Activated T-cell treated with anti-CD3 and anti-CD28 coated beads for 24 hours (primary cell): ENCODE measurements around the gene SDR39U1.
A peak's percentile ranks its signal among the peaks of the same experiment; 100 is the strongest.

Source experiments
- DNase-seq: peaks from one replicate; pipeline ENCODE4 v3.0.0-alpha.2; 2020; ENCODE audit warnings: low read depth

The SDR39U1 gene

DNA sequence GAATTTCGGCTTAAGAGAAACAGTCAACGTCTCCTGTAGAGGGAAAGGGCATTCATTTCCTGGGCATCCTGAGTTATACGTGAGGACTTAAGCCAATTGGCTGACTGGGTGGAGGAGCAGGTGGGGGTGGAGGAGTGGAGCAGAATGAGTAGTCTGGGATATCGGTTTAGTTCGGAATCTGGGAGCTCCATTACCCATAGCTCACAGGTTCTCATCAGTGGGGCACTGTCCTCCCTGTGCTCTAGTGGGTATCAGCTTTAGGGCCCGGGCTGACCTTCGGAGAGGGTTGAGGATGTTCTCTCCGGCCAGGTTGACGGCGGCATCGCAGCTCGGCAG lies 704 bp downstream of the SDR39U1 start:
- no peak for DNase-seq

DNA sequence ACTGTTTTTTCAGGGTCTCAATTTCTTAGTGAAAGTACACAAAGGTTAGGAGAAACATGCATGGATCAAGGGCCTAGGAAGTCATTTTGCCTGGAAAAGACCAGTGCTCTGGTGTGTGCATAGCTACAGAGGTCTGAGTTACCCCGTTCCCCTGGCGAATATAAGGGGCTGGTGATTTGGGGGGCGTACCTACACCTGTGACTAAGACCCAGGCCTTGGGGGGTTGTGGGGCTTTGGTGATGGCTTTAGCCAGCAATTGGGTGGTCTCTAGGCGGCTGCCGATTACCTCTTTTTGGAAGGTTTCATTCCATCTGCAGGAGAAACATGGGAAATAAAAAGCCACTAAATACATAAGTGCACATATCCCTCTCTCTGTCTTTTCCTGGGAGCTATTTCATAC lies 1.1 kb downstream of the SDR39U1 start:
- DNase-seq = no peak

DNA sequence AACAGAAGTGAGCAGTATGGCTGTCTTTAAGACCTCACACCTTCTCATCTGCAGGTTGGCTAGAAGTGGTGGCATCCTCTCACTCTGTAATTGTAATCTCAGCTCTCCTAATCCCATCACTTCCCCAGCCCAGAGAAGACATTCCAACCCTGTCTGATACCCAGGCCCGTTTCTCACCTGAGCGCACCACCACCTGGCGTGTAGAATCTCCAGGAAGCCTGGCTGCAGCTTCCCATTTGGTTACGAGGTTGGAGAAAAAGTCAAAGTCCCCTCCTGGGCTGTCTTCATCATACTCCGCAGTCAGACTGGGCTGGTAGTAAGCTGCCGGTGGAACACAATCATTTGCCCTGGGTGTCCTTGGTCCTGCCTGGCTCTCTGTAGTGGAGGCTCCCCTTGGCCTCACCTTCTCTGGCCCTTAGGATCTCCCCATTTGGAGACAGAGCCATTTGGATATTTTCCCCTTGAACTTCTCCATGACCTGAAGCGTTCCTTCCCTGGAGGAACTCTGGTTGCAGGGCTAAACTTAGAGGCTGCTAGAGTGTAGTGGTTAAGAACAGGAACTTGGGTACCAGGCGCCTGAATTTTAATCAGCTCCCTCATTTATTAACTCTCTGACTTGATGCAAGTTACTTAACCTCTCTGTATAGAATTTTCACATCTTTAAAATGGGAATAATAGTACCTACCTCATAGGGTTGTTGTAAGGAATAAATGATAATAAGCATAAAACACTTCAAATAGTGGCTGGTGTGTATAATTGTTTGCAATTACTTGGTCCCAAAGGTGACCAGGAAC lies 1.8 kb downstream of the SDR39U1 start:
- no peak for DNase-seq

DNA sequence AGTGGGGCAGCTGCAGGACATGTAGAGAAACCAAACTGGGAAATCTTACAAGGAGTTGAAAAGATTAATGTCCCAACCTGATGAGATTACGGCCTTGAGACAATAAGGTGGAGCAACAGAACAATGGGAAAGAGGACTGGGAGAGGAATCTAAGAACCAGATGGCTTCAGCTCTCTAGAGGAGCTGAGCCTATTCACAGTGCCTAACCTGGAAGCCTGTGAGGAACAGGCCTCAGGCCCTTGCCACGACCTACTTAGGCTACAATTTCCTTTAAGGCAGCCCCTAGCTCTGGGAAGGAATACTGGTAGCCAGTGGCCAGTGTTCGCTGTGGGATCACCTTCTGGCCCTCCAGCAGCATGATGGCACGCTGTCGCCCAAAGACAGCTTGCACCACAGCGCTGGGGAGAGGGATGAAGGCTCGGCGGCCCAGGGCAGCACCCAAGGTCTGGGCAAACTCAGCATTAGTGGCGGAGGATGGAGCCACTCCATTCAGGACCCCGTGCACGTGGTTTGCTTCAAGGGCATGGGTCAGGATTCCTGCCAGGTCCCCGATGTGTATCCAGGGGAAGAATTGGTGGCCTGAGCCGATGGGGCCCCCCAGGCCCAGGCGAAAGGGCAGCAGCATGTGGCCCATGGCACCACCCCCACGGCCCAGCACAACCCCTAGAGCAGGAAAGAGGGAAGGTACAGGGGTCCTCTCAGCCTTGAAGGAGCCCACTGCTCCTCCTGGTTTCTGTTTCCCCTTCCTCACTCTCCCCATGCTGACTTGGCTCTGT lies 2.6 kb downstream of the SDR39U1 start:
- no peak for DNase-seq

DNA sequence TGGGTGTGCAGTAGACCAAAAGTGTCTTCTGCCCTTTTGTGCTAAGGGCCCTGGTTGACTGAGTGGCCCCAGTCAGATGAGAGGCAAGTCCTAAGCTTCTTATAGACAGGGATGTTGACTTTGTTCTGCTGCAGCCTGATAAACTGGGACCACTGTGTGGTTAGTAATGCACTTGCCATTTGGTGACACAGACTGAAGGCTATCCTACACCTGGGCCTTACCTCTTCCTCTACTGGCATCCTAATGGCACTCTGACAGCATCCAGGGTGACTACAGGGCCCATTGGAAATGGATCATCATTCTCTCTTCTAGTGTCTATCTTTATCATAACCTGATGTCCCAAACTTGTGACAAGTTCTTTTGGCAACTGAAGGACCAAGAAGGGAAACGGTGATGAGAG lies 3.3 kb downstream of the SDR39U1 start:
- DNase-seq = no peak

DNA sequence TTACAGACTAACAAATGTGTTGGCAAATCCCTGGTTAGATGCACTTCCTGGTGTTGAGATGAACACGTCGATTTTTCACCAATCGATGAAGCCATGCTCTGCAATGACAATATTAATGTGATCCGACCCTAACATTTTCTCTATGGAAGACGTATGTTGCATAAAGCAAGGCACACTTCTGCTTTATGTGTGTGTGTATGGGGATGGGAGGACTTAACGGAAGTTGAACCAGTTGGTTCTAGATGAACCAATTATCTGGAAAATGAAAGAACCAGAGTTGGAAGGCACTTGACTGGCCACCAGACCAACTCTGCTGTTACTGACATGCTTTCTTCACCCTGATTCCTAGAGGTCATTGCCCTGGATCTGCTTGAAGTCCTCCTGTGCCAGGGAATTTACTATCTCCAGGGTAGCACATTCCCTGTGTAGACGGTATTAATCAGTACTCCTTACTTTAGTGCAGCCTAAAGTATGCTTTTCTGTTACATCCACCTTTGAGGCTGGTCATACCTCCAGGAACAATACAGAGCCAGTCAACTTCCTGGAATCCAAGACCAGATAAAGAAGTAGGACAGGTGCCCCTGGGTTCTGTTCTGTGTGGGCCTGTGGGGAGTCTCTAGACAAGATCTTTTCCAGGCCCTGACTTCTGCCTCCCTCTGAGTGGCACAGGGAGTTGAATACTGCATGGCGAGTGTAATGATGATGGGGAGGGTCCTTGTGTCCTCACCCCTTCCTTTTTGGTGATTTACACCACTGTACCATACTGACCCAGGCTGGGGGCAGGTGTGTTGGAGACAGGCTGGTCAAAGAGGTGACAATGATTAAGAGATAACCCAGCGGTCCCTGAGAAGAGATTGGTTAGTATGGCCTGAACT lies 4.1 kb downstream of the SDR39U1 start:
- no peak for DNase-seq

DNA sequence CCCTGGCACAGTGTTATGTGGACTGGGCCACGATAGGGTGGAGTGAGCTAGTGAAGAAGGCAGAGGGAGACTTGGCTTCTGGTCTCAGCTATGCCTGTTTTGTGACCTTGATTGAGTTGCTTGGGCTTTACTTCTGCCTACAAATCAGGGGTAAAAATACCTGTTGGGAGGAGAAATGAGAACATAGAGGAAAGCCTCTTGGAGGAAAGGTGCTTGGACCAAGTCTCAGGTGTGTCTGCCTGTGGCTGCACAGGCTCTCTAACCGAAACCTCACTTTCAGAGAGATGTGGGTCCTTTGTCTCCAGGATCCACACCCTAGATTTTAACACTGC lies 4.9 kb downstream of the SDR39U1 start:
- DNase-seq = no peak

DNA sequence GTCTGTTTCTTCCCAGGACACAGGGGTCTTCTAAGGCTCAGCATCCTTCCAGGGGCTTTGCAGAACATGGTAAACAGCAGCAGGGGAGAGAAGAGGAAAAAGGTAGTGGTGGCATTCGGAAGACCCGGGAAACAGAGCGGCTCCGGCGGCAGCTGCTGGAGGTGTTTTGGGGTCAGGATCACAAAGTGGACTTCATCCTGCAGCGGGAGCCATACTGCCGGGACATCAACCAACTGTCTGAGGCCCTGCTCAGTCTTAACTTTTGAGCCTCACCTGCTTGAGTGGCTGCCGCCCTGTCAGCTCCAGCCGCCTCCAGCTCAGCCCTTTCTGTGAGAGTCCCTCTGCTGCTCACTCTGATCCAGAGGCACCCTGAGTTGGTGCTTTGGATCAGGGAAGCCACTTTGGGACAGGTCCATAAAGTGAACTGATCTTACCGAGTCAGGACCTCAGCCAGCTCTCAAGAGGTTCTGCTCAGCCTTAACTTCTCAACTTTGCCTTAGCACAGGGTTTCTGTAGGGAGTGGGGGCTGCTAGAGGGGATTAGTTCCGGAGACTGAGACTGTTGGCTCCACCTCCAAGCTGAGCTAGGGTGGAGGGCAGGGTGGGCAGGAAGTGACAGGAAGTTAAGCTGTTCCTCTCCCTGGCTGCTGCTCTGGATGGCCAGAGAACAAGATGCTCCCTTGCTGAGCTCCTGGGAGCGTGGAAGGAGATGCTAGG lies 5.4 kb downstream of the SDR39U1 start:
- DNase-seq = no peak

DNA sequence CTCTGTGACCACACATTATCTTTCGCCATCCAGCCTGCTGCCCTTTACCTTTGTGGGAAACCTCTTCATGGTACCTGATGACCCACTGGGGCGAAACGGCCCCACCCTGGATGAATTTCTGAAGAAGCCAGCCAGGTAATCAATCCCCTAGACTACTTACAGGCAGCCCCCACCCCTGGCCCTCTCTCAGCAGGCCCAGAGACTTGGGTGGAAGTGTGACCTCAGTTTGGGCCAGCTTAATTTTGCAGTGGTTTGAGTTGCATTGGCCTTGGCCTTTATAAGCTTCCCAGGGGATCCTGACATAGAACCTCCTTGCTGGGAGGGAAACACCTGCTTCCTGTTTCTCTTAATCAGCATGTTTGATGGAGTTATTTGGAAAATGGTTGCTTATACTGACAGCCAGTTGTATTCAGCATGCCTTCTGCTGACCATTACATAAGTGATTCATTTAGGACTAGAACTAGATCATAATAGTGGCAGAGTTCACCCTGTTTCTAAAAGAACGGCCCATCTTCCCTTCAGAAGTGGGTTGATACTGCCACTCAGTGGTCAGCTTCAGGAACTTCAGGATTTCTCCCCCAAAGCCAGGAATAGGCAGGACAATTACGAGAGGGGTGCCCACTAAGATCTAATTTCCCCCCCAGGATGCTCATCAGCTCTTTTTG lies 6.1 kb downstream of the SDR39U1 start:
- DNase-seq = no peak

DNA sequence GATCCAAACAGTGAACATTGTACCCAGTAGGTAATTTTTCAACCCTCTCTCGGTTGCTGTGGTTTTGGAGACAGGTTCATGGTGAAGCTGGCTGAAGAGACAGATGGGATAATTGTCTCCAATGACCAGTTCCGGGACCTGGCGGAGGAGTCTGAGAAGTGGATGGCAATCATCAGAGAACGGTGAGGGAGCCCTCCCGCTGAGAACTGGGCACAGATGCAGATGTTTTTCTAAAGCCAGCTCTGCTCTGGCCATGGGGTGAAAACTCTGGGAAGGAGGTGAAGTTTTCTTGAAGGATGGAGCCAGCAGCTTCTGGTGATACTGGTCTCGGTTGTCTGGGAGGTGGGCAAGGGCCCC lies 6.6 kb downstream of the SDR39U1 start:
- DNase-seq = no peak

DNA sequence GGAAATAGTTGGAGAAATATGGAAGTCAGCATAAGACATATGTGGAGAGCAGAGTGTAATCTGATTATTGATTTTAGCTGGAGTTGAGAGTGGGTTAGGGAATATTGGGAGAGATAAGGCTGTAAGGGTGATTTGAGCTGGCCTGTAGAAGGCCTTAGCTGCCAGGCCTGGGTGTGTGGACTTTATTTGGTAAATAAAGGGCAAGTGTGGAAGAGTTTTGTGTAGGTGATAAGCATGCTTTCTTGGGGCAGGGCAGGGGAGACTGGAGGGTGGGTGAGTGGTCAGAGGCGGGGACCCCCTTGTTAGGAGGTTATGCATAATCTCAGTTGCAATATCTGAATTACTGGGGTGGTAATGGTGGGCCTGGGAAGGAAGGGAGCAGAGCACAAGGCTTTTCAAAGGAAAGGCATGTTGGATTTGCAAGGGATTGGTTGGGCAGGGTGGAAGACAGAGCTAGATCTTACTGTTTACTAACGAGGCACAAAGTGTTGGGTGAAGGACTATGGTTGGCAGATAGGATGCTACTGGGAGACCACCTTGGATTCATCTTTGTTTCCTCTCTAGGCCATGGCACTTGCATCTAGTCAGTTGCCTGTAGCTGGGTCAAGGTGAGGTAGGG lies 7.3 kb downstream of the SDR39U1 start:
- DNase-seq = no peak

DNA sequence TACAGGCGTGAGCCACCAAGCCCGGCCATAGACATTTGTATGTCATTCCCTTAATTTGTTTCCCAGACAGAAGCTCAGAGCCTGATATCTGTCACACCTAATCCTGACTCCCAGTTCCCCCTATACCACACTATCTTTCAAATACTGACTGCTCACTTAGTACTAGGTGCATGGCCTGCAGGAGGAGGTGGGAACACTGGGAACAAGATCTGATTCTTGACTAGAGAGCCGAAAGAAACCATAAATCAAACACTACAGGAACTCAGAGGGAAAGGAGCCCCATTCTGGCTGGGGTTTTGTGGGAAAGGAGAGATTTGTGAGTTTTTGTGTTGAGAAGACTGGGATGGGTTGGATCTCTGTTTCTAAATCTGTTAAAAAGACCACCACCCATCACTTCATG lies 7.9 kb downstream of the SDR39U1 start:
- no peak for DNase-seq

DNA sequence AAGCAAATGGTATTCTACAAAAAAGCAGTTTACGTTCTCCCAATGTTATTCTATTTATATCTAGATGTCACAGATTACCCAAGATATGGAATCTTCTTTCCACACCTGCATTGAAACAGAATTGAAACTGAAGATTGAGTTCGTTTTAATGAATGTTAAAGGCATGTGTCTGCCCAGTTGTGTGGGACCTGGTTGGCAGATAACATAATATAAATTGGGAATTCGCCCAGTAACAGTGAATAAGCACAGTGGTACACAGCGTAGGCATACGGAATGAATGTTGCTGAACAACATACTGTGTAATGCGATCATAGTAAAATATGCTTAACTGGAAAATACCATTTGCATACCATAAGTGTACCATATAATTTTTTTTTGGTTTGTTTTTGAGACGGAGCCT lies 8.5 kb downstream of the SDR39U1 start:
- no peak for DNase-seq

DNA sequence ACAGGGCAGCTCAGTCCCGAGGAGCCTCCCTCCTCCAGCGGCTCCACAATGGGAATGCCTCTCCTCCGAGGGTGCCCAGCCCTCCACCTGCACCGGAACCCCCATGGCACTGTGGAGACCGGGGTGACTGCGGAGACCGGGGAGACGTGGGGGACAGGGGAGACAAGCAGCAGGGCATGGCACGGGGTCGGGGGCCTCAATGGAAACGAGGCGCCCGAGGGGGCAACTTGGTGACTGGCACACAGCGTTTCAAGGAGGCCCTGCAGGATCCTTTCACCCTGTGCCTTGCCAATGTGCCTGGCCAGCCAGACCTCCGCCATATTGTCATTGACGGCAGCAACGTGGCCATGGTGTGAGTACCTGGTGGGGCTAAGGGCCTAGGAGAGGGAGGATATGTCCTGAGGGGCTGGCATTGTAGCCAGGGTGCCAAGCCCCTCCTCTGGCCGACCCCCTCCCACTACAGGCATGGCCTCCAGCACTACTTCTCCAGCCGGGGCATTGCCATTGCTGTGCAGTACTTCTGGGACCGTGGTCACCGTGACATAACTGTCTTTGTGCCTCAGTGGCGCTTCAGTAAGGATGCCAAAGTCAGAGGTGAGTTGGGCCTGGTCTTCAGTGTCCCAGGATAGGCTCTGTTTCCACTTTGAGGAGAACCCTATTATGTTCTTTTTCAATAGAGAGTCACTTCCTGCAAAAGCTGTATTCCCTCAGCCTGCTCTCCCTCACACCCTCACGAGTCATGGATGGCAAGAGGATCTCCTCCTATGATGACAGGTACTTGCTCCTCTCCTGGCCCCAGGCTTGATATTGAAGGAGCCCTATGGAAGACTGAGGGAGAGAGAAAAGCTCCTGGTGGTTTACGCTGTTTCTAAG lies 10.1 kb downstream of the SDR39U1 start:
- no peak for DNase-seq

DNA sequence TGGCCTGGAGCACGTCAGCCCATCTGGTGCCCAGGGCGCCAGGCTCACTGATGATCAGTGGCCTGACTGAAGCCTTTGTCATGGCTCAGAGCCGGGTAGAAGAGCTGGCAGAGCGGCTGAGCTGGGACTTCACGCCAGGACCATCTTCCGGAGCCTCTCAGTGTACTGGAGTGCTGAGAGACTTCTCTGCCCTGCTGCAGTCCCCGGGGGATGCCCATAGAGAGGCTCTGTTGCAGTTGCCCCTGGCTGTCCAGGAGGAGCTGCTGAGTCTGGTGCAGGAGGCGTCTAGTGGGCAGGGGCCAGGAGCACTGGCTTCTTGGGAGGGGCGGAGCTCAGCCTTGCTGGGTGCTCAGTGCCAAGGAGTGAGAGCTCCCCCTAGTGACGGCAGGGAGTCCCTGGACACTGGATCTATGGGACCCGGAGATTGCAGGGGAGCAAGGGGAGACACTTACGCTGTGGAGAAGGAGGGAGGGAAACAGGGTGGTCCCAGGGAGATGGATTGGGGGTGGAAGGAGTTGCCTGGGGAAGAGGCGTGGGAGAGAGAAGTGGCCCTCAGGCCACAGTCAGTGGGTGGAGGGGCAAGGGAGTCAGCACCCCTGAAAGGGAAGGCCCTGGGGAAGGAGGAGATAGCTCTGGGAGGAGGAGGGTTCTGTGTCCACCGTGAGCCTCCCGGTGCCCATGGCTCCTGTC lies 10.9 kb downstream of the SDR39U1 start:
- peak; percentile 82 for DNase-seq

DNA sequence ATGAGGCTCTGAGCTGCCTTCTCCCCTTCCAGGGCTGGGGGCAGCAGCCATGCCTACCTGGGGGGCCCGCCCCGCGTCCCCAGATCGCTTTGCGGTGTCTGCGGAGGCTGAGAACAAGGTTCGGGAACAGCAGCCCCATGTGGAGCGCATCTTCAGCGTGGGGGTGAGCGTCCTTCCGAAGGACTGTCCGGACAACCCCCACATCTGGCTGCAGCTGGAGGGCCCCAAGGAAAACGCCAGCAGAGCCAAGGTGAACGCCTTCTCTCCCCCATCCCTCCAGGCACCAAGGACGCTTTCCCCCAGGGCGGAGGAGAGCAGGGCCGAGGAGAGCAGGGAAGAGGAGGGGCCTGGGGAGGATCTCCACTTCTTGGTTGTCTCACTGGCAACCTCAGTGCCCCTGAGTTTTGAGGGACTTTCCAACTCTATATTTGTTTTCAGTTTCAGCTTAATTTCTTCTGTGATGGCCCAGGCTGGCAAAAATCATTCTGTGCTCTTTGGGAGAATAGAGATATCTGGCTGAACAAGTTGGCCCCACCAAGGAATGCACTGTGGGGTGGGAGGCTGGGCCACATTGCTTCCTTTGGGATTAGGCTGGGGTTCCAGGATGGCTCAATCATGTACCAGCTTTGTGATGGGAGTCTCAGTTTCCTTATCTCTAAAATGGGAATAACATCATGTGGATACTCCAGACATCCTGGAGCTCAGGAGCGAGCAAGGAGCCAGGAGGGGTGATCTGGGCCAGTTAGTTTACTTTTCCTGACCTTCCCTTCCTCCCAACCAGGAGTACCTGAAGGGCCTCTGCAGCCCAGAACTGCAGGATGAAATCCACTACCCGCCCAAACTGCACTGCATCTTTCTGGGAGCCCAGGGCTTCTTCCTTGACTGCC lies 11.7 kb downstream of the SDR39U1 start:
- peak; percentile 69 for DNase-seq

DNA sequence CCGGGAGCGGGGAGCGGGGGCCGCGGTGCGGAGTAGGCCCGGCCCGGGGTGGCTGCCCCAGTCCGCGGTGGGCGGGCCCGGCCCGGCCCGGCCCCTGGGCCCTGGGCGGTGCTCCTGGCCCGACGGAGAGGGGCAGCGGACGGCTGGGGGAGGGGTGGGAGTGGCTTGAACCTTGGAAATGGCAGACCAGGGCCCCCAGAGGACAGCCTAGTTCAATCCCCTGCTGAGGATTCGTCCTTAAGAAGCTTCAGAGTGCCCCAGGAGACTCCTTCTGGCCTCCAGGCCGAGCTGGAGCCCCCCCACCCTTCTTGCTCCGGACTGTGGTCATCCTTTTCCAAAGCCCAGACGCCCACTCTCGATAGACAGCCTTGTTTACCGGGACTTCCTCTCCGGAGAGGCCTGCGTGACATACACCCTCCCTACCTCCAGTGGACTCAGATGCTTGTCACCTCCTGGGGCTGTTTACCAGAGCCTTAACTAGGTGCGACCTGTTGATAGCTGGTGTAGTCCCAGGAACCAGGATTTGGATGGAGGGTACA lies 12.4 kb downstream of the SDR39U1 start:
- DNase-seq = peak; percentile 34

DNA sequence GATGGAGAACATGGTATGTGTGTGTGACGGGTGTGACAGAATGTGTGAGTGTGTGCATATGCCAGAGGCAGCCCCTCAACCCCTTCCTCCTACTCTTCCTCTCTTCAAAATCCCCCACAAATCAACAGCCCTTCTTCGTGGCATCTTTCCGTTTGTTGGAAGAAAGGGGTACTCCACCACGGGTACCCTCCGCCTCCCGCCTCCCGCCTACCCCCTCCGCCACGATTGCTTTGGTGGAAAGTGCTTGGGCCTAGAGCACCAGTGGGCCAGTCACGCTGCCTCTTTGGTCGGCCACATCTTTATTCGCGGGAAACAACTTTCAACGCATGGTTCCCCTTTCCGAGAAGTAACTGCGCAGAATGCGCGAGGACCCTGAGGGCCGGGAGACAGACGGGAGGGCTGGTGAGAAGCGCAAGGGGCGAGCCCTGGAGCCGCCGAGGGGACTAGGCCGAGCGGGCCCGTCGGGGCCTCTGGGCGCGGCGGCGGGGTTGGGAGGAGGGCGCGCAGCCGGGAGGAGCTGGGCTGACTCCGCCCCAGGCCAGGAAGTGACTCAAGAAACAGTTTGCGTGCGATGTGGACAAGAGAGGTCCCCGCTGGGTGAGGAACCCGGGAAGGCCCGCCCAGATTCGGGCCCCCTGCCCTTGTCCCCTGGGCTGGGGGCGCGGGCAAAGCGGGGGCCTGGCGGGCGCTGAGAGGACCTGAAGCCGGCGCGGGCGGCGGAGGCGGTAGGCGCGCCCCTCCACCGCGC lies 13.0 kb downstream of the SDR39U1 start, which contains the start of the genes CBLN3 and KHNYN:
Gene CBLN3, minus strand, starts transcription at position 274 of the 748 bp plus-strand sequence. CDS start 614 bp downstream, outside the sequence.
Gene KHNYN, plus strand, starts transcription at position 560 of the 748 bp plus-strand sequence. CDS start 777 bp downstream, outside the sequence.
- DNase-seq = peak; percentile 85
